Ascending aorta (tissue), 2 donors: Measurements from ENCODE around the gene CLDN5. TPM values are rescaled to one million over a fixed set of nuclear protein-coding genes. Genes with fewer than 3 reads are reported as not detected.
"Not testable (repeated sequence)": the region's sequence is repeated elsewhere in the genome, so short reads cannot be mapped to it uniquely, and the experiment has no call there.

Source experiments
- DNase-seq, 2 donors: peaks; one replicate each; pipeline ENCODE4 v3.0.0-alpha.2; 2019; ENCODE audit warnings: low spot score in 2 of 2
- H3K27ac ChIP-seq, 2 donors: fragments of 200-600 bp; sonication (generic); one replicate each; pipeline ENCODE4 v1.5.1; 2016 to 2017; ENCODE audit warnings: mild to moderate bottlenecking in 1 of 2
- H3K27me3 ChIP-seq: fragments of 200-600 bp; sonication (generic); one replicate; pipeline ENCODE4 v1.5.1; 2017
- H3K36me3 ChIP-seq, 2 donors: fragments of 200-600 bp; sonication (generic); one replicate each; pipeline ENCODE4 v1.5.1; 2016
- H3K4me1 ChIP-seq, 2 donors: fragments of 200-600 bp; sonication (generic); one replicate each; pipeline ENCODE4 v1.5.1; 2016 to 2017; ENCODE audit warnings: mild to moderate bottlenecking in 1 of 2
- H3K4me3 ChIP-seq, 2 donors: fragments of 200-600 bp; sonication (generic); one replicate each; pipeline ENCODE4 v1.5.1; 2016 to 2017; ENCODE audit warnings: mild to moderate bottlenecking in 1 of 2
- H3K9me3 ChIP-seq, 2 donors: fragments of 200-600 bp; sonication (generic); one replicate each; pipeline ENCODE4 v1.5.1; 2016
- intact Hi-C: fragments of 100-400 bp; cut with DNase I; formaldehyde crosslinking; loops from one replicate; pipeline ENCODE4 v1.15.1; 2023
- total RNA-seq: library from RNA; depleted of rRNA; stranded (reverse); fragments of >200 nt; gene quantifications from one replicate; pipeline ENCODE4 v1.1.0, GENCODE V29; 2016
- TF ChIP-seq, protein P1 (sequence below), 3 experiments: fragments of 200-600 bp in 2 of 3; fragments of 450-650 bp in 1 of 3; sonication (generic) in 2 of 3; IDR thresholded peaks; one replicate each; pipeline ENCODE4 v1.5.1; 2016 to 2019; ENCODE audit warnings: antibody characterized with exemption in 3 of 3, mild to moderate bottlenecking in 1 of 3, moderate library complexity in 1 of 3

CLDN5 gene
- total RNA-seq, 1 donor from 2014 or later: 482 TPM

DNA sequence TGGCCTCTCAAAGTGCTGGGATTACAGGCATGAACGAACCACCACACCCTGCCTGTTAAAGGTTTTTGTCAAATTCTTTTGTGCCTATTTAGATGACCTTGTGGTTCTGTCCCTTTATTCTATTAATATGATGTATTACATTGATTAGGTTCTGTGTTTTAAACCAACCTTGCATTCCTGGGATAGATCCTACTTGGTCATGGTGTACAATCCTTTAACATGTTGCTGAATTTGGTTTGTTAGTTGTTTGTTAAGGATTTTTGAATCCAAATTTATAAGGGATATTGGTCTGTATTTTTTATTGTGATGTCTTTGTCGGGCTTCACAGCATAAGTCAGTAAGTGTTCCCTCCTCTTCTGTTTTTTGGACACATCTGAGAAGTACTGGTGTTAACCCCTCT is 29.0 kb upstream of the CLDN5 start:
- Histone ChIP-seq H3K4me1 (no peaks in the 10 kb centered on the region), H3K9me3 (no peaks in the 10 kb centered on the region), H3K27me3 (no peaks in the 10 kb centered on the region), H3K36me3 (no peaks in the 10 kb centered on the region), H3K27ac (no peak overlapping the region), H3K4me3 (no peak overlapping the region)
- TF ChIP-seq, protein P1, sequence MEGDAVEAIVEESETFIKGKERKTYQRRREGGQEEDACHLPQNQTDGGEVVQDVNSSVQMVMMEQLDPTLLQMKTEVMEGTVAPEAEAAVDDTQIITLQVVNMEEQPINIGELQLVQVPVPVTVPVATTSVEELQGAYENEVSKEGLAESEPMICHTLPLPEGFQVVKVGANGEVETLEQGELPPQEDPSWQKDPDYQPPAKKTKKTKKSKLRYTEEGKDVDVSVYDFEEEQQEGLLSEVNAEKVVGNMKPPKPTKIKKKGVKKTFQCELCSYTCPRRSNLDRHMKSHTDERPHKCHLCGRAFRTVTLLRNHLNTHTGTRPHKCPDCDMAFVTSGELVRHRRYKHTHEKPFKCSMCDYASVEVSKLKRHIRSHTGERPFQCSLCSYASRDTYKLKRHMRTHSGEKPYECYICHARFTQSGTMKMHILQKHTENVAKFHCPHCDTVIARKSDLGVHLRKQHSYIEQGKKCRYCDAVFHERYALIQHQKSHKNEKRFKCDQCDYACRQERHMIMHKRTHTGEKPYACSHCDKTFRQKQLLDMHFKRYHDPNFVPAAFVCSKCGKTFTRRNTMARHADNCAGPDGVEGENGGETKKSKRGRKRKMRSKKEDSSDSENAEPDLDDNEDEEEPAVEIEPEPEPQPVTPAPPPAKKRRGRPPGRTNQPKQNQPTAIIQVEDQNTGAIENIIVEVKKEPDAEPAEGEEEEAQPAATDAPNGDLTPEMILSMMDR (IDR thresholded peaks at IDR 0.05): no peak
- intact Hi-C loops: no loop called here
- no peak for DNase-seq

DNA sequence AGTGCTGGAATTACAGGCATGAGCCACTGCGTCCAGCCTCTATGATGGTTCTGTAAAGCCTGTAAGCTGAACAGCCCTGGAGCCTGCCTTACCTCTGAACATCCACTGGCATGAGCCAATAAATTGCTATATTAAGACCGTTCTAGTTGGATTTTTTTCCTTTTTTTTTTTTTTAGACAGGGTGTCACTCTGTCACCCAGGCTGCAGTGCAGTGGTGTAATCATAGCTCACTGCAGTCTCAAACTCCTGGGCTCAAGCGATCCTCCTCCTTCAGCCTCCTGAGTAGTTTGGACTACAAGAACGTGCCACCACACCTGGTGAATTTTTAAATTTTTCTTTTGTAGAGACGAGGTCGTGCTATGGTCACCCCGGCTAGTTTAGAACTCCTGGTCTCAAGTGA is 26.2 kb upstream of the CLDN5 start:
- no peaks in the 10 kb centered on the region for H3K4me1 ChIP-seq
- no peaks in the 10 kb centered on the region for H3K9me3 ChIP-seq
- TF ChIP-seq, protein P1 (IDR thresholded peaks at IDR 0.05): no peak
- H3K36me3 ChIP-seq: no peaks in the 10 kb centered on the region
- no peak for DNase-seq
- no peaks in the 10 kb centered on the region for H3K27me3 ChIP-seq
- H3K27ac ChIP-seq: no peak overlapping the region
- H3K4me3 ChIP-seq: no peak overlapping the region
- intact Hi-C loops: no loop called here

DNA sequence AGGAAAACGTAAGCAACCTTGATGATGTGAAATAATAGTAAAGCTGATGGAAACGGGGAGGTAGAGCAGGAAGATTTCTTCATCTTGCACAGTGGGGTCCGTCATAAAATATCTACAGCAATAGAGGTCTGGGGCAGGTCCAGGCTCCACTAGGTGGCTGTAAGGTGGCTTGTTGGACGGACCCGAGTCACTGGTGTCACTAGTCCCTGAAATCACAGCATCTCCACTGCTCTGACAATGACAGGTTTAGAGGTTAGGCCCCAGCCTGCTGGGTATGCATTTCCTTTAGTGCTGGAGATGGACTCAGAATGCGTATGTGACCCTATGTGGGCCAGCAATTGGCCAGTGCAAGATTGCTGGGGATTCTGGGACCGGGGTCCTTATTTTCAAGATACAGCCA is 25.2 kb upstream of the CLDN5 start:
- TF ChIP-seq, protein P1 (IDR thresholded peaks at IDR 0.05): no peak
- Histone ChIP-seq H3K4me1 (no peaks in the 10 kb centered on the region), H3K36me3 (no peaks in the 10 kb centered on the region), H3K27me3 (no peaks in the 10 kb centered on the region), H3K9me3 (no peaks in the 10 kb centered on the region), H3K27ac (no peak overlapping the region), H3K4me3 (no peak overlapping the region)
- intact Hi-C loops: no loop called here
- no peak for DNase-seq

DNA sequence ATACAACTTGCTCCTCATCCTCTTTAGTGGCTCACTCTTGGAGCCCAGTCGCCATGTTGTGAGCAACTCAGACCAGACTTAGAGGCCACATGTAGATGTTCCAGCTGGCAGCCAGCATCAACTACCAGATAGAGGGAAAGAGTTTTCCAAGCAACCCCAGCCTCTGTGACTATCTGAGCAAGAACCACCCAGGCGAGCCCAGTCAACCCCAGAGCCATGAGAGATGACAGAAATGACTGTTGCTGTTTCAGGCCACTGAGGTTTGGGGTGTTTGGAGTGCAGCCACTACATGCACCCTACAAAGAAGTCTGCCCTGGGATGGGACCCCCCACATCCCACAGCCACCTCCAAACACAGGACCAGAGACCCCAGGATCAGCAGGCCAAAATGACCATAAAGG is 24.8 kb upstream of the CLDN5 start:
- Histone ChIP-seq H3K9me3 (no peaks in the 10 kb centered on the region), H3K4me1 (no peaks in the 10 kb centered on the region), H3K4me3 (no peak overlapping the region), H3K27ac (no peak overlapping the region), H3K27me3 (no peaks in the 10 kb centered on the region), H3K36me3 (no peaks in the 10 kb centered on the region)
- intact Hi-C loops: no loop called here
- TF ChIP-seq, protein P1 (IDR thresholded peaks at IDR 0.05): no peak
- DNase-seq: no peak

DNA sequence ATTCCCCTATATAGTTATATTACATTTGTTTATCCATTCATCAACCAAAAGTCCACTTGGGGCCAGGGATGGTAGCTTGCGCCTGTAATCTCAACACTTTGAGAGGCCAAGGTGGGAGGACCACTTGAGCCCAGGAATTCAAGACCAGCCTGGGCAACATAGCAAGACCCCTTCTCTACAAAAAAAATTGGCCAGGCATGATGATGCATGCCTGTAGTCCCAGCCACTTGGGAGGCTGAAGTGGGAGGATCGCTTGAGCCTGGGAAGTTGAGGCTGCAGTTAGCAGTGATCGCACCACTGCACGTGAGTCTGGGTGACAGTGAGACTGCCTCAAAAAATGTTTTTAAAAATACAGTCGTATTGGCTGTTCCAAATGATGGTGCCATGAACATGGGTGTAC is 24.2 kb upstream of the CLDN5 start:
- H3K4me3 ChIP-seq, H3K27me3 ChIP-seq, H3K4me1 ChIP-seq, intact Hi-C loops, DNase-seq, H3K27ac ChIP-seq, H3K36me3 ChIP-seq, H3K9me3 ChIP-seq: not testable (repeated sequence)

DNA sequence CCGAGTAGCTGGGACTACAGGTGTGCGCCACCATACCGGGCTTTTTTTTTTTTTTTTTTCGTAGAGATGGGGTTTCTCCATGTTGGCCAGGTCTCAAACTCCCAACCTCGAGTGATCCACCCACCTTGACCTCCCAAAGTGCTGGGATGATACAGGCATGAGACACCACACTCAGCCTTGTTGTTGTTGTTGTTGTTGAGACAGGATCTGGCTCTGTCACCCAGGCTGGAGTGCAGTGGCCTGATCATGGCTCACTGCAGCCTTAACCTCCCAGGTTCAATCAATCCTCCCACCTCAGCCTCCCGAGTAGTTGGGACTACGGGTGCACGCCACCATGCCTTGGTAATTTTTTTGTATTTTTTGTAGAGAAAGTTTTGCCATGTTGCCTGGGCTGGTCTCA is 23.4 kb upstream of the CLDN5 start:
- DNase-seq: no peak
- Histone ChIP-seq H3K9me3 (no peaks in the 10 kb centered on the region), H3K27ac (no peak overlapping the region), H3K4me3 (no peak overlapping the region), H3K4me1 (no peaks in the 10 kb centered on the region), H3K36me3 (no peaks in the 10 kb centered on the region), H3K27me3 (no peaks in the 10 kb centered on the region)
- intact Hi-C loops: no loop called here
- TF ChIP-seq, protein P1 (IDR thresholded peaks at IDR 0.05): no peak
